Mesothelial cell of epicardium (in vitro differentiated cells): ENCODE results near the gene HACE1. TPM values are rescaled to one million over a fixed set of nuclear protein-coding genes. Genes with fewer than 3 reads are reported as not detected.
"Not testable (repeated sequence)": the region's sequence is repeated elsewhere in the genome, so short reads cannot be mapped to it uniquely, and the experiment has no call there.

Source experiments
- DNase-seq, 2 experiments: peaks; one replicate each; pipeline ENCODE4 v3.0.0; 2021; ENCODE audit warnings: low spot score in 2 of 2; ENCODE audit not compliant: unreplicated experiment in 2 of 2
- H3K27ac Mint-ChIP-seq: 2 replicates; pipeline ENCODE4 v1.8.0; 2021; ENCODE audit warnings: mixed read lengths
- H3K27me3 Mint-ChIP-seq: 2 replicates; pipeline ENCODE4 v1.8.0; 2021; ENCODE audit warnings: low read depth, mixed read lengths
- H3K36me3 Mint-ChIP-seq: 2 replicates; pipeline ENCODE4 v1.8.0; 2021; ENCODE audit warnings: mixed read lengths
- H3K4me1 Mint-ChIP-seq: 2 replicates; pipeline ENCODE4 v1.8.0; 2021; ENCODE audit warnings: mixed read lengths
- H3K4me3 Mint-ChIP-seq: 2 replicates; pipeline ENCODE4 v1.8.0; 2021; ENCODE audit warnings: mild to moderate bottlenecking, moderate library complexity, mixed read lengths
- H3K9me3 Mint-ChIP-seq: 2 replicates; pipeline ENCODE4 v1.8.0; 2021; ENCODE audit warnings: mixed read lengths
- total RNA-seq: library from RNA; stranded (reverse); gene quantifications from 3 replicates; pipeline ENCODE4 v1.2.1, GENCODE V29; 2021
- TF ChIP-seq, protein P1 (sequence below): fragments of 200-600 bp; sonication (generic); IDR thresholded peaks from one replicate; pipeline ENCODE4 v1.5.0; 2021; ENCODE audit warnings: antibody characterized with exemption; ENCODE audit not compliant: unreplicated experiment

HACE1 gene, protein sequence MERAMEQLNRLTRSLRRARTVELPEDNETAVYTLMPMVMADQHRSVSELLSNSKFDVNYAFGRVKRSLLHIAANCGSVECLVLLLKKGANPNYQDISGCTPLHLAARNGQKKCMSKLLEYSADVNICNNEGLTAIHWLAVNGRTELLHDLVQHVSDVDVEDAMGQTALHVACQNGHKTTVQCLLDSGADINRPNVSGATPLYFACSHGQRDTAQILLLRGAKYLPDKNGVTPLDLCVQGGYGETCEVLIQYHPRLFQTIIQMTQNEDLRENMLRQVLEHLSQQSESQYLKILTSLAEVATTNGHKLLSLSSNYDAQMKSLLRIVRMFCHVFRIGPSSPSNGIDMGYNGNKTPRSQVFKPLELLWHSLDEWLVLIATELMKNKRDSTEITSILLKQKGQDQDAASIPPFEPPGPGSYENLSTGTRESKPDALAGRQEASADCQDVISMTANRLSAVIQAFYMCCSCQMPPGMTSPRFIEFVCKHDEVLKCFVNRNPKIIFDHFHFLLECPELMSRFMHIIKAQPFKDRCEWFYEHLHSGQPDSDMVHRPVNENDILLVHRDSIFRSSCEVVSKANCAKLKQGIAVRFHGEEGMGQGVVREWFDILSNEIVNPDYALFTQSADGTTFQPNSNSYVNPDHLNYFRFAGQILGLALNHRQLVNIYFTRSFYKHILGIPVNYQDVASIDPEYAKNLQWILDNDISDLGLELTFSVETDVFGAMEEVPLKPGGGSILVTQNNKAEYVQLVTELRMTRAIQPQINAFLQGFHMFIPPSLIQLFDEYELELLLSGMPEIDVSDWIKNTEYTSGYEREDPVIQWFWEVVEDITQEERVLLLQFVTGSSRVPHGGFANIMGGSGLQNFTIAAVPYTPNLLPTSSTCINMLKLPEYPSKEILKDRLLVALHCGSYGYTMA
- total RNA-seq: 24.5 to 25.9 TPM (median 24.7 TPM) in 3 replicates

DNA sequence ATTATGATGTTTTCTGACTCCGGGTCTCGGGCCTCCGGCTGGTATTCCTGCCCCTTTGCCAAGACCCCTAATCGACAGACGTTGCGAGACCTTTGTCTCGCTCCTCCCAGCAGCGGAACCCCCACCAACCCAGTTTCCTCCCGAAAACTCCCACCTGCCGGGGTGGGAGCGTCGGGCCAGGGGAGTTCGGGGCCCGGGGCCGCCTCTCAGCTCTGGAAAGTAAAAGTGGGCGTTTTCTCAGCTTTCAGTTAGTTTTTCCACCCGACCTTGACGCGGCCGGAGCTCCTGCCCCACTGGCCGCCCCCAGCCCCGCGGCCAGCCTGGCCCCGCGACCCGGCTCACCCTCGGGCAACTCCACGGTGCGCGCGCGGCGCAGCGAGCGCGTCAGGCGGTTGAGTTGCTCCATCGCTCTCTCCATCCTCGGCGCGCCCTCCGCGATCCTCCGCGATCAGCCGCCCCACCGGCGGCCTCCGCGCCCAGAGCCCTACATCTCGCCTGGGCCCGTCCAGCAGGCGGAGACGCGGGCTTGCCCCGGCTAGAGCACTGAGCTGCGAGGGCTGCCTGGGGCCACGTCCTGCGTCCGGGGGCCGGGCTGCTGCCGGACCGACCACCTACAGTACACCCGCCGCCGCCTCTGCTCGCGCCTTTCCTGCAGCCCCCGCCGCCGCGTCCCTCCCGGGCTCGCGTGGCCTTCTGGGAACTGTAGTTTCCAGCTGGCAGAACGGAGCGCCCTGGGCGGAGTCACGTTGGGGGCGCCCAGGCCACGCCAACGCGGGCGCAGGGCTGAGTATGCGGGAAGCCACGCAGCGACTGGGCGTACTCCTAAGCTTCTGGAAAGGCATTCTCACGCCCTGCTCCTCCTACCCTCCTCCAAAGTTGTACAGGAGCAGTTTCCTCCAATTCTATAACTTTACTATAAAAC lies at the start of gene HACE1:
TSS of gene HACE1 (minus strand) at position 695 of the 922 bp plus-strand sequence. CDS start at position 418, 277 bp downstream.
- peak within 1 kb of the TSS; percentile 90 for H3K27ac Mint-ChIP-seq
- peak within 1 kb of the TSS; percentile 96 for H3K4me3 Mint-ChIP-seq
- peaks cover 14% of the 10 kb centered on the region for H3K4me1 Mint-ChIP-seq
- DNase-seq: peak; percentile 78 to 88
- no peaks in the 10 kb centered on the region for H3K27me3 Mint-ChIP-seq
- TF ChIP-seq, protein P1, sequence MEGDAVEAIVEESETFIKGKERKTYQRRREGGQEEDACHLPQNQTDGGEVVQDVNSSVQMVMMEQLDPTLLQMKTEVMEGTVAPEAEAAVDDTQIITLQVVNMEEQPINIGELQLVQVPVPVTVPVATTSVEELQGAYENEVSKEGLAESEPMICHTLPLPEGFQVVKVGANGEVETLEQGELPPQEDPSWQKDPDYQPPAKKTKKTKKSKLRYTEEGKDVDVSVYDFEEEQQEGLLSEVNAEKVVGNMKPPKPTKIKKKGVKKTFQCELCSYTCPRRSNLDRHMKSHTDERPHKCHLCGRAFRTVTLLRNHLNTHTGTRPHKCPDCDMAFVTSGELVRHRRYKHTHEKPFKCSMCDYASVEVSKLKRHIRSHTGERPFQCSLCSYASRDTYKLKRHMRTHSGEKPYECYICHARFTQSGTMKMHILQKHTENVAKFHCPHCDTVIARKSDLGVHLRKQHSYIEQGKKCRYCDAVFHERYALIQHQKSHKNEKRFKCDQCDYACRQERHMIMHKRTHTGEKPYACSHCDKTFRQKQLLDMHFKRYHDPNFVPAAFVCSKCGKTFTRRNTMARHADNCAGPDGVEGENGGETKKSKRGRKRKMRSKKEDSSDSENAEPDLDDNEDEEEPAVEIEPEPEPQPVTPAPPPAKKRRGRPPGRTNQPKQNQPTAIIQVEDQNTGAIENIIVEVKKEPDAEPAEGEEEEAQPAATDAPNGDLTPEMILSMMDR: no peak
- H3K36me3 Mint-ChIP-seq: no peaks in the 10 kb centered on the region
- no peaks in the 10 kb centered on the region for H3K9me3 Mint-ChIP-seq

DNA sequence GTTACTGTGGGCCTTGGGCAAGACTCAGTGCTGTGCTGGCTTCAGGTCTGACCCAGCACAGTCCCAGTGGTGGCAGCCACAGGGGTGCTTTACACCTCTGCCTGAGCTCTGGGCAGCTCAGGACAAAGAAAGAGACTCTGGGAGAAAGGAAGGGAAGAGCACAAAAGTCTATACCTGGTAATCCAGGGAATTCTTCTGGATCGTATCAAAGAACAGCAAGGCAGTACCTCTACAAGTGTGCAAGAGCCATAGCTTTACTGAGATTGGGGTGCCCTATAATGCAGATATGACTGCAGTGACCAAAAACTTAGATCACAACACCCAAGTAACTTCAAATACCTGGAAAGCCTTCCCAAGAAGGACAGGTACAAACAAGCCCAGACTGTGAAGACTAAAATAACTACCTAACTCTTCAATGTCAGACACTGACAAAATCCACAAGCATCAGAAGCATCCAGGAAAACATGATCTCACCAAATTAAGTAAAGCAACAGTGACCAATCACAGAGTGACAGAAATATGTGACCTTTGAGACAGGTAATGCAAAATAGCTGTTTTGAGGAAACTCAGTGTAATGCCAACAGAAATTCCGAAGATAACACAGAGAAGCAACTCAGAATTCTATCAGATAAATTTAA lies 49.3 kb upstream of the HACE1 start:
- Mint-ChIP-seq H3K36me3 (no peaks in the 10 kb centered on the region), H3K4me1 (peaks cover 18% of the 10 kb centered on the region), H3K9me3 (peaks cover 16% of the 10 kb centered on the region), H3K27ac (peak overlapping the region; percentile 73), H3K4me3 (no peak overlapping the region), H3K27me3 (no peaks in the 10 kb centered on the region)
- TF ChIP-seq, protein P1: no peak
- no peak for DNase-seq

DNA sequence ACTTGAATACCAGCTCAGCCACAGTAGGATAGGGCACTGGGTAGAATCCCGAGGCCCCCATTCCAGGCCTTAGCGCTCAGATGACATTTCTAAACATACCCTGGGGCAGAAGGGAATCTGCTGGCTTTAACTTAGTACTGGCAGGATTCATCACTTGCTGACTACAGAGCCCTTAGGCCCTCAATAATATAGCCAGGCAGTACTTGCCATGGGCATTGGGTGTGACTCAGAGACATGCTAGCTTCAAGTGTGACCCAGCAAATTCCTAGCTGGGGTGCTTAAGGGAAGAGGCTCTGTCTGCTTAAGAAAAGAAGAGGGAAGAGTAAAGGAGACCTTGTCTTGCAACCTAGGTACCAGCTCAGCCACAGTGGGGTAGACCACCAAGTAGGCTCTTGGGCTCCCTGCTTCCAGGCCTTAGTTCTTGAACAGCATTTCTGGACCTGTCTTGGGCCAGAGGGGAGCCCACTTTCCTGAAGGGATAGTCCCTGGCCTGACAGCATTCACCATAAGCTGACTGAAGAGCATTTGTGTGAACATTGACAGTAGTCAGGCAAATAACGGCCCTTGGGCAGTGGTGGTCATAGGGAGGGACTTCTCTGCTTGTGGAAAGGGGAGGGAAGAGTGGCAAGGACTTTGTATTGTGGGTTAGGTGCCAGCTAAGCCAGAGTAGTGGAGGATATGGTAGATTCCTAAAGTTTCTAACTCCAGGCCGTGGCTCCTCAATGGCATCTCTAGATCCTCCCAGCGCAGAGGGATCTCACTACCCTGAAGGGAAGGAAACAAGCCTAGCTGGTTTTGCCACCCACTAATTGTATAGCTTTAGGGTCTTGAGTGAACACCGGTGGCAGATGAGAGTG lies 48.5 kb upstream of the HACE1 start:
- Mint-ChIP-seq H3K9me3 (peaks cover 22% of the 10 kb centered on the region), H3K27ac (peak overlapping the region; percentile 73), H3K36me3 (no peaks in the 10 kb centered on the region), H3K4me3 (no peak overlapping the region), H3K4me1 (peaks cover 18% of the 10 kb centered on the region), H3K27me3 (no peaks in the 10 kb centered on the region)
- TF ChIP-seq, protein P1: no peak
- no peak for DNase-seq

DNA sequence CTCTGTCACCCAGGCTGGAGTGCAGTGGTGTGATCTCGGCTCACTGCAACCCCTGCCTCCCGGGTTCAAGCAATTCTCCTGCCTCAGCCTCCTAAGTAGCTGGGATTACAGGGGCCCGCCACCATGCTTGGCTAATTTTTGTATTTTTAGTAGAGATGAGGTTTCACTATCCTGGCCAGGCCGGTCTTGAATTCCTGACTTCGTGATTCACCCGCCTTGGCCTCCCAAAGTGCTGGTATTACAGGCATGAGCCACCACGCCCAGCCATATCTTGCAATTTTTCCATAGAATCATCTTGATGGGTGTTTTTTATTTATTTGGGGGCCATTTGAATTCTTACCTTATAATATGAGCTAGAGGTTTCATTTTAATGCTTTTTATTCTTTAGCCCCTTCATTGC lies 39.2 kb upstream of the HACE1 start:
- H3K27ac Mint-ChIP-seq, H3K4me3 Mint-ChIP-seq, H3K4me1 Mint-ChIP-seq, H3K27me3 Mint-ChIP-seq, H3K36me3 Mint-ChIP-seq, DNase-seq: not testable (repeated sequence)
- peaks cover 18% of the 10 kb centered on the region for H3K9me3 Mint-ChIP-seq

DNA sequence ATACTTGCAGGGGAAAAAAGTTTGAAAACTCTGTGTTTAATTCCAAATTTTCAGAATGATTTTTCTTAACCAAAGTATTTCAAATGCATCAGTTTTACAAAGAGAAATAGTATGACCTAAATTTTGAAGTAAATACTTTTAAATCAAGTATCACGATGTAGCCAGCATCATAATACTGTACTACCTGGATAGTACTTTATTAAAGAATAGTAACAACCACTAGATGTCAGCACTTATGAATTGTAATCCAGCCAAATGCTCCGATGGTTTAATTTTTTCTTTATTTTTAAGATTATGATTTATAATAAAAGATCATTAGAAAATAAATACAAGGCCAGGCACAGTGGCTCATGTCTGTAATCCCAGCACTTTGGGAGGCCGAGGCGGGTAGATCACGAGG lies 37.2 kb upstream of the HACE1 start:
- H3K36me3 Mint-ChIP-seq: no peaks in the 10 kb centered on the region
- no peaks in the 10 kb centered on the region for H3K4me1 Mint-ChIP-seq
- TF ChIP-seq, protein P1: no peak
- no peaks in the 10 kb centered on the region for H3K27me3 Mint-ChIP-seq
- no peak for DNase-seq
- H3K27ac Mint-ChIP-seq: no peak overlapping the region
- H3K4me3 Mint-ChIP-seq: no peak overlapping the region
- H3K9me3 Mint-ChIP-seq: peaks cover 5% of the 10 kb centered on the region
